PFSK-1 (cell line): ENCODE results near the gene FIBP.

Source experiments
- FOXP2 ChIP-seq: optimal IDR thresholded peaks from 2 replicates; pipeline ENCODE3; 2011; ENCODE audit warnings: borderline replicate concordance, control low read depth, inconsistent platforms; ENCODE audit not compliant: insufficient read depth; ENCODE audit errors: extremely low read length, extremely low read depth
- POLR2AphosphoS5 ChIP-seq: IDR thresholded peaks from 2 replicates; pipeline ENCODE4 v1.6.1; 2012; ENCODE audit warnings: low read depth, mild to moderate bottlenecking, control low read depth, low read length, moderate library complexity
- REST ChIP-seq, 2 experiments: IDR thresholded peaks; 2 replicates each; pipeline versions ENCODE4 v1.6.1 to v1.8.0; 2011 to 2012; ENCODE audit warnings: low read depth in 2 of 2, low read length in 2 of 2, control low read depth in 1 of 2, inconsistent platforms in 1 of 2, mild to moderate bottlenecking in 1 of 2, moderate library complexity in 1 of 2; ENCODE audit not compliant: insufficient read depth in 1 of 2
- SIN3A ChIP-seq: IDR thresholded peaks from 2 replicates; pipeline ENCODE4 v1.6.1; 2012; ENCODE audit warnings: mild to moderate bottlenecking, low read length, moderate library complexity, borderline replicate concordance; ENCODE audit not compliant: insufficient read depth
- TAF1 ChIP-seq: IDR thresholded peaks from 2 replicates; pipeline ENCODE4 v1.6.1; 2012; ENCODE audit warnings: low read length, control low read depth, borderline replicate concordance; ENCODE audit not compliant: insufficient read depth

Gene FIBP

GRCh38 chr11:65895482-65895981 is 7.3 kb upstream of the FIBP start:
- TF ChIP-seq TAF1 (no peak), POLR2AphosphoS5 (peak; percentile 41)

GRCh38 chr11:65894034-65894591 is 5.8 kb upstream of the FIBP start:
- no peak for TF ChIP-seq POLR2AphosphoS5
- no peak for TF ChIP-seq TAF1
- TF ChIP-seq SIN3A, result no peak
- no peak for TF ChIP-seq FOXP2
- no peak for TF ChIP-seq REST (IDR thresholded peaks at IDR 0.05; ENCODE audit: insufficient read depth in 1 of 2, low read depth in 2 of 2, low read length in 2 of 2)

GRCh38 chr11:65892661-65893317 is 4.5 kb upstream of the FIBP start:
- TF ChIP-seq SIN3A, result no peak
- TF ChIP-seq FOXP2, result no peak
- TF ChIP-seq POLR2AphosphoS5, result no peak
- no peak for TF ChIP-seq TAF1
- no peak for TF ChIP-seq REST (IDR thresholded peaks at IDR 0.05; ENCODE audit: insufficient read depth in 1 of 2, low read depth in 2 of 2, low read length in 2 of 2)

GRCh38 chr11:65891219-65892136 is 3.2 kb upstream of the FIBP start:
- peak; percentile 83 for TF ChIP-seq POLR2AphosphoS5
- TF ChIP-seq REST (IDR thresholded peaks at IDR 0.05; ENCODE audit: insufficient read depth in 1 of 2, low read depth in 2 of 2, low read length in 2 of 2), result no peak
- TF ChIP-seq TAF1, result peak; percentile 71; the same call in 1 of the 2 replicates
- TF ChIP-seq FOXP2, result no peak
- TF ChIP-seq SIN3A, result peak; percentile 37; the same call in 1 of the 2 replicates

GRCh38 chr11:65890324-65891218 is 2.3 kb upstream of the FIBP start, which contains the start of gene CCDC85B:
CCDC85B (plus strand) TSS chr11:65890673; CDS start chr11:65890784, 111 bp downstream.
- TF ChIP-seq REST (IDR thresholded peaks at IDR 0.05; ENCODE audit: insufficient read depth in 1 of 2, low read depth in 2 of 2, low read length in 2 of 2) (peak in 1 of 2 experiments; percentile 66; a peak in 1 of 4 replicates), SIN3A (peak; percentile 64; the same call in 1 of the 2 replicates), POLR2AphosphoS5 (peak; percentile 92), TAF1 (peak; percentile 98), FOXP2 (no peak)
